GM18861 (cell line): ENCODE results near the gene SLC28A2.

Experiments
- ATAC-seq: cut with Tn5 transposase; IDR thresholded peaks from one replicate; pipeline ENCODE4 v1.9.1; 2021; ENCODE audit not compliant: unreplicated experiment

SLC28A2 gene

GRCh38 chr15:45320581-45321205 lies 68.7 kb downstream of the SLC28A2 start:
- no peak for ATAC-seq

GRCh38 chr15:45326280-45326679 lies 74.2 kb downstream of the SLC28A2 start:
- ATAC-seq = no peak

GRCh38 chr15:45326741-45327140 lies 74.7 kb downstream of the SLC28A2 start:
- ATAC-seq = no peak
